Tongue (tissue), 2 donors: Measurements from ENCODE around the gene MICAL1. TPM values are rescaled to one million over a fixed set of nuclear protein-coding genes. Genes with fewer than 3 reads are reported as not detected.
"Not testable (repeated sequence)": the region's sequence is repeated elsewhere in the genome, so short reads cannot be mapped to it uniquely, and the experiment has no call there.

Experiments used
- DNase-seq: peaks from one replicate; pipeline ENCODE4 v3.0.0-alpha.2; 2015
- total RNA-seq: library from RNA; depleted of rRNA; stranded (reverse); fragments of >200 nt; gene quantifications from one replicate; pipeline ENCODE4 v1.2.3, GENCODE V29; 2014

Gene MICAL1
- total RNA-seq, 1 donor from 2014 or later, result 35.8 TPM

GRCh38 chr6:109475625-109476024 lies 20.1 kb upstream of the MICAL1 start:
- DNase-seq, result no peak

GRCh38 chr6:109474995-109475394 lies 19.4 kb upstream of the MICAL1 start:
- no peak for DNase-seq

GRCh38 chr6:109473120-109473519 lies 17.5 kb upstream of the MICAL1 start:
- no peak for DNase-seq

GRCh38 chr6:109472132-109472995 lies 16.8 kb upstream of the MICAL1 start:
- DNase-seq, result no peak

- no peak for DNase-seq
These were observed 15.7 kb upstream of the MICAL1 start for GRCh38 chr6:109471105-109471810.

GRCh38 chr6:109469591-109470189 lies 14.1 kb upstream of the MICAL1 start:
- DNase-seq, result no peak

GRCh38 chr6:109467696-109468095 lies 12.1 kb upstream of the MICAL1 start:
- no peak for DNase-seq

- DNase-seq, result no peak
These were observed 10.8 kb upstream of the MICAL1 start for GRCh38 chr6:109466212-109466923.

- no peak for DNase-seq
These were observed 10.2 kb upstream of the MICAL1 start for GRCh38 chr6:109465772-109466171.

GRCh38 chr6:109461733-109462526 lies 6.4 kb upstream of the MICAL1 start:
- no peak for DNase-seq

GRCh38 chr6:109461205-109461604 lies 5.6 kb upstream of the MICAL1 start:
- DNase-seq, result not testable (repeated sequence)

GRCh38 chr6:109460161-109460829 lies 4.7 kb upstream of the MICAL1 start:
- DNase-seq, result no peak

- DNase-seq, result no peak
These were observed 3.4 kb upstream of the MICAL1 start for GRCh38 chr6:109458774-109459531.

GRCh38 chr6:109457562-109457996 lies 2.0 kb upstream of the MICAL1 start:
- DNase-seq, result no peak

GRCh38 chr6:109456710-109457561 lies 1.4 kb upstream of the MICAL1 start:
- DNase-seq, result peak; percentile 77

GRCh38 chr6:109456111-109456583 lies 575 bp upstream of the MICAL1 start:
- DNase-seq, result no peak

- DNase-seq, result peak; percentile 30
These were observed 806 bp downstream of the MICAL1 start for GRCh38 chr6:109454496-109455436.
